Right ventricle myocardium superior (tissue), 1 donor: ENCODE data around the gene TFB2M. TPM values are rescaled to one million over a fixed set of nuclear protein-coding genes. Genes with fewer than 3 reads are reported as not detected.

Source experiments
- ATAC-seq: fragments of 200-7000 bp; cut with Tn5 transposase; one replicate; pipeline ENCODE4 v1.9.1; 2020; ENCODE audit warnings: mild to moderate bottlenecking; ENCODE audit not compliant: poor library complexity
- DNase-seq: peaks from one replicate; pipeline ENCODE4 v3.0.0-alpha.2; 2020
- intact Hi-C: fragments of 100-400 bp; cut with DNase I; formaldehyde crosslinking; loops from one replicate; pipeline ENCODE4 v1.11.2; 2022
- total RNA-seq: library from RNA; stranded (reverse); fragmentation: NEBNext Ultra II Directional; extraction: Animal tissue kit (Norgen Biotek cat#: 25700); gene quantifications from one replicate; pipeline ENCODE4 v1.2.1, GENCODE V29; 2021
- donor health status: DM: no; HTN: yes; CAD: no; lungs with severe emphysema.

TFB2M gene
- total RNA-seq, 1 donor from 2014 or later: 18.6 TPM

GRCh38 chr1:246506674-246507481, 59.2 kb downstream of the TFB2M start, which contains the start of gene SMYD3:
Gene SMYD3 (minus strand): TSS chr1:246507279.
- intact Hi-C loops: no loop called here
- DNase-seq: peak; percentile 88
- ATAC-seq: peak; percentile 99

- ATAC-seq (peak; percentile 7), DNase-seq (no peak)
- intact Hi-C loops: no loop called here
Measured at GRCh38 chr1:246506367-246506673, 59.7 kb downstream of the TFB2M start.

GRCh38 chr1:246503341-246503740, 62.7 kb downstream of the TFB2M start:
- intact Hi-C loops: no loop called here
- DNase-seq: no peak
- ATAC-seq: no peak

GRCh38 chr1:246497331-246497915, 68.6 kb downstream of the TFB2M start:
- peak; percentile 27 for ATAC-seq
- DNase-seq: no peak
- intact Hi-C loops: loop anchor here (5.0 to 10.0 kb wide), 4 partner anchors 200 to 1343 kb away; partner anchors contain the start of gene KIF26B

- intact Hi-C loops: loop anchor here (10.0 kb wide), 2 partner anchors 478 to 1338 kb away; partner anchors contain the start of gene KIF26B
- peak; percentile 92 for ATAC-seq
- DNase-seq: peak; percentile 74
Measured at GRCh38 chr1:246492611-246493245, 73.3 kb downstream of the TFB2M start.

- ATAC-seq (no peak), DNase-seq (no peak)
- intact Hi-C loops: loop anchor here (10.0 kb wide), 2 partner anchors 477 to 1337 kb away; partner anchors contain the start of gene KIF26B
Measured at GRCh38 chr1:246491551-246492053, 74.5 kb downstream of the TFB2M start.

Other genes starting within 250 kb of the TFB2M start
- gene SMYD3, start 59.0 kb downstream of the TFB2M start, total RNA-seq: 9.4 TPM
- gene CNST, start 195 bp upstream of the TFB2M start, total RNA-seq: 21.0 TPM
- gene SCCPDH, start 158.1 kb upstream of the TFB2M start, total RNA-seq: 27.6 TPM